ENCODE data around the gene HMCN2.

GRCh38 chr9:130430734-130431535 lies 165.4 kb downstream of the HMCN2 start:
- TF ChIP-seq CTCF (IDR thresholded peaks at IDR 0.05): no peak
- no peak for TF ChIP-seq POLR2A (IDR thresholded peaks at IDR 0.05)
